Muscle of back (tissue), 11 donors: Measurements from ENCODE around the gene LETM1. TPM values are rescaled to one million over a fixed set of nuclear protein-coding genes. Genes with fewer than 3 reads are reported as not detected.

Experiments used
- DNase-seq, 3 donors: peaks; one replicate each; pipeline versions ENCODE4 v3.0.0 to v3.0.0-alpha.2; 2013
- polyA plus RNA-seq, 10 donors: library from polyadenylated mRNA; unstranded; fragments of 120-200 nt; gene quantifications; one replicate each; pipeline ENCODE4 v1.2.1, GENCODE V29; 2013; ENCODE audit not compliant: insufficient read length in 10 of 10

Gene LETM1
- polyA plus RNA-seq, 10 donors = 12.1 to 16.3 (median 14.7) TPM

GRCh38 chr4:1873776-1874175, 17.8 kb upstream of the LETM1 start:
- no peak for DNase-seq

- no peak for DNase-seq
These were observed 17.3 kb upstream of the LETM1 start for GRCh38 chr4:1873291-1873690.

GRCh38 chr4:1872870-1873269, 16.9 kb upstream of the LETM1 start:
- DNase-seq = no peak

GRCh38 chr4:1871471-1872021, 15.6 kb upstream of the LETM1 start:
- peak in 2 of 3 donors; percentile 35 to 73 for DNase-seq

- peak; percentile 93 to 96 (median 95) for DNase-seq
These were observed 14.9 kb upstream of the LETM1 start, which contains the start of gene NSD2 for GRCh38 chr4:1870578-1871443. Gene NSD2, plus strand, starts transcription at chr4:1871393. Its CDS starts 29,262 bp downstream, at chr4:1900655.

GRCh38 chr4:1870328-1870577, 14.3 kb upstream of the LETM1 start:
- peak in 1 of 3 donors; percentile 71 for DNase-seq

GRCh38 chr4:1869530-1870327, 13.8 kb upstream of the LETM1 start:
- no peak for DNase-seq

GRCh38 chr4:1868912-1869311, 13.0 kb upstream of the LETM1 start:
- DNase-seq = no peak

- DNase-seq = no peak
These were observed 12.3 kb upstream of the LETM1 start for GRCh38 chr4:1868293-1868692.

GRCh38 chr4:1866189-1866661, 10.3 kb upstream of the LETM1 start:
- DNase-seq = no peak

GRCh38 chr4:1864076-1865008, 8.4 kb upstream of the LETM1 start:
- no peak for DNase-seq

GRCh38 chr4:1863297-1864033, 7.5 kb upstream of the LETM1 start:
- DNase-seq = no peak

GRCh38 chr4:1862961-1863296, 7.0 kb upstream of the LETM1 start:
- no peak for DNase-seq

- no peak for DNase-seq
These were observed 6.3 kb upstream of the LETM1 start for GRCh38 chr4:1862055-1862911.

- no peak for DNase-seq
These were observed 3.4 kb upstream of the LETM1 start for GRCh38 chr4:1859389-1859753.

- no peak for DNase-seq
These were observed 2.0 kb upstream of the LETM1 start for GRCh38 chr4:1857931-1858330.

GRCh38 chr4:1856943-1857699, 1.2 kb upstream of the LETM1 start:
- DNase-seq = peak in 2 of 3 donors; percentile 23 to 59

- DNase-seq = peak in 2 of 3 donors; percentile 22 to 51
These were observed 454 bp downstream of the LETM1 start for GRCh38 chr4:1855333-1856070.
